ENCODE measurements around the gene DNAJB4. TPM values are rescaled to one million over a fixed set of nuclear protein-coding genes. Genes with fewer than 3 reads are reported as not detected.
"Not testable (repeated sequence)": the region's sequence is repeated elsewhere in the genome, so short reads cannot be mapped to it uniquely, and the experiment has no call there.

Gene DNAJB4
- total RNA-seq, 1 donor from 2014 or later, result 12.5 TPM

- H3K9me3 Mint-ChIP-seq; DNase-seq (ENCODE audit: low spot score); H3K4me3 Mint-ChIP-seq (ENCODE audit: low read depth); H3K27ac Mint-ChIP-seq; H3K27me3 Mint-ChIP-seq (ENCODE audit: low read depth); H3K36me3 Mint-ChIP-seq (ENCODE audit: low read depth): not testable (repeated sequence)
- H3K4me1 Mint-ChIP-seq (ENCODE audit: low read depth), result peaks cover 16% of the 10 kb centered on the region
- intact Hi-C loops (cut with micrococcal nuclease), result loop anchor here (10.0 kb wide), 1 partner anchor 624 kb away; the partner anchor contains the start of gene IFI44L
Observed at GRCh38 chr1:78000536-78000935, 4.2 kb upstream of the DNAJB4 start.

DNA sequence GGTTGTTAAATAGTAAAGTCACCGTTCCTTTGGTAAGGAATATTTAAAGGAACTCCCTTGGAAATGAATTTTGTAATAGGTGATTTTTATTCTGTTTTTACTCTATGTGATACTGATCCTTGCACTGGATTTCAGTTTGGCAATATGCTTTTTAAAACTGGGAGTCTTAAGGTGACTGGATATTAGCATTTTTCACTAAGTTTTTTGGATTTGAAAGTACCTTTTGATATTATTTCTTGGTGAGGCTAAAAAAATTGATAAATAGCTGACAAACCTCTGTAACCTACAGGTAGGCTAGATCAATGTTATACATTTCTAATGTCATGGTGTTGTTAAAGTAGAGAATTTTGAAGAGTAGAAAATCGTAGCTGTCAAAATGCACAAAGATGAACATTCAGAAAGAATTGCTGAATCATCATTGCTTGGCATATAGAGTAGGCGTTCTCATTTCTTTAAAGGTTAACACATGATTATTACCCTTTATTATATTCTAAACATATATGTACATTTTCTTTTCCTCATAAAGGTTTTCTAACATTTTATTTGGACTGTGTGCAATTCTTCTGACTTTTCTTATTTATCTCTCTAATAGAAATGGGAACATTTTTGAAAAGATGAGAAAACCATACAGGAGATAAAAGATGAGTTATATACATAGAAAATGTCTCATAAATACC is 1.5 kb upstream of the DNAJB4 start:
- peaks cover 27% of the 10 kb centered on the region for H3K4me1 Mint-ChIP-seq (ENCODE audit: low read depth)
- H3K27me3 Mint-ChIP-seq (ENCODE audit: low read depth), result no peaks in the 10 kb centered on the region
- H3K4me3 Mint-ChIP-seq (ENCODE audit: low read depth), result peak overlapping the region; percentile 14
- intact Hi-C loops (cut with micrococcal nuclease), result loop anchor here (10.0 kb wide), 1 partner anchor 622 kb away; the partner anchor contains the start of gene IFI44L
- H3K27ac Mint-ChIP-seq, result no peak overlapping the region
- H3K36me3 Mint-ChIP-seq (ENCODE audit: low read depth), result peaks cover under 1% of the 10 kb centered on the region
- H3K9me3 Mint-ChIP-seq, result no peaks in the 10 kb centered on the region
- DNase-seq (ENCODE audit: low spot score), result no peak

DNA sequence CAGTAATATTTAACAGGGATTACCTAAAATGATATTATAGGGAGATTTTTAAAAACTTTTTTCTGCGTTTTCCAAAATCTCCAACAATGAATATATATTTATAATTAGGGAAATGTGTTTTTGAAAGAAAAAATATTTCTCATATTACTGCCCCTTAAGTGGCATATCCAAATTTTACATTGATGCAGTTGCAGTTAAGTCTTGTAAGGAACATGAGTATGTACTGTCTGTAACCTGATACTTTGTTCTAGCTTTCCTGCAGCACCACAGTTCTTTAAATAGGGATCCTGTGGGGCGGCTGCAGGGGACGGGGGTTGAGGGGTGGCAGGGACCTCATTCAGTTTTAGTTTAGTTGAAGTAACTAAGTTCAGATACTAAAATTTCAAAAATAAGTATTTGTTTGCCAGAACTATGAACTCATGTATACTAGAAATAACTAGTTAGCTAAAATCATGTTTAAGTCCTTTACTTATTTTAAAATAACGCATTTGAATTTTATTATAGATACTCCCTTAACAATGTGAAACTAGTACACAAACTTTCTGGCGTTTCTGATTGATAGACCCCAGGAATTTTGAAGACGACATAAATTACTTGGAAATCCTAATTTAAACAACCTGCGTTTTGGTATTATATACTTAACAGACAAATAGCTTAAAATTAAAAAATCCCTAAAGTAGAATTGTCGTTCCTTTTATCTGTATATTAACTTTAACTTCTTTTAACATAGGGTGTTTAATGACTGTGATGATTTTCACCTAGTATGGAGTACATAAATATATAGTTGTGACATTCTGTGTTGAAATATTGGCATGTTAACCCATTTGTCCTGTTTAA is 639 bp upstream of the DNAJB4 start:
- H3K27me3 Mint-ChIP-seq (ENCODE audit: low read depth), result no peaks in the 10 kb centered on the region
- intact Hi-C loops (cut with micrococcal nuclease), result loop anchor here (1.0 to 10.0 kb wide), 5 partner anchors 25 to 621 kb away; partner anchors contain the start of genes FUBP1, IFI44L and ZZZ3
- H3K9me3 Mint-ChIP-seq, result no peaks in the 10 kb centered on the region
- DNase-seq (ENCODE audit: low spot score), result peak; percentile 40
- peak overlapping the region; percentile 98 for H3K27ac Mint-ChIP-seq
- no peaks in the 10 kb centered on the region for H3K36me3 Mint-ChIP-seq (ENCODE audit: low read depth)
- peaks cover 30% of the 10 kb centered on the region for H3K4me1 Mint-ChIP-seq (ENCODE audit: low read depth)
- peak overlapping the region; percentile 94 for H3K4me3 Mint-ChIP-seq (ENCODE audit: low read depth)

DNA sequence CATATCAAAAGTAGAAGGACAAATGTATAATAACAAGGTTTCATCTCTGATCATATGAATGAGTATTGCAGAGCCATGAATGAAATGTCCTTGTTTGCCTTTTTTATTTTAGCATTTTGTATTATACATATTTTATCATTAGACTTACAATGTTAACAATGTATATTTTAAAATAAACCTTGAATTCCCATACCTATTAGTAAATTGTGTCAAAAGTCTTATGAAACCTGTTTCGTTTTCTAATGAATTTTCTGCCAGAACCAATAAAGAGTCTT is 646 bp downstream of the DNAJB4 start:
- H3K4me3 Mint-ChIP-seq (ENCODE audit: low read depth), result peak overlapping the region; percentile 94
- no peaks in the 10 kb centered on the region for H3K36me3 Mint-ChIP-seq (ENCODE audit: low read depth)
- H3K27ac Mint-ChIP-seq, result peak overlapping the region; percentile 98
- intact Hi-C loops (cut with micrococcal nuclease), result loop anchor here (2.0 to 10.0 kb wide), 4 partner anchors 35 to 619 kb away; partner anchors contain the start of genes IFI44L and ZZZ3
- H3K27me3 Mint-ChIP-seq (ENCODE audit: low read depth), result no peaks in the 10 kb centered on the region
- no peak for DNase-seq (ENCODE audit: low spot score)
- H3K4me1 Mint-ChIP-seq (ENCODE audit: low read depth), result peaks cover 35% of the 10 kb centered on the region
- H3K9me3 Mint-ChIP-seq, result no peaks in the 10 kb centered on the region

DNA sequence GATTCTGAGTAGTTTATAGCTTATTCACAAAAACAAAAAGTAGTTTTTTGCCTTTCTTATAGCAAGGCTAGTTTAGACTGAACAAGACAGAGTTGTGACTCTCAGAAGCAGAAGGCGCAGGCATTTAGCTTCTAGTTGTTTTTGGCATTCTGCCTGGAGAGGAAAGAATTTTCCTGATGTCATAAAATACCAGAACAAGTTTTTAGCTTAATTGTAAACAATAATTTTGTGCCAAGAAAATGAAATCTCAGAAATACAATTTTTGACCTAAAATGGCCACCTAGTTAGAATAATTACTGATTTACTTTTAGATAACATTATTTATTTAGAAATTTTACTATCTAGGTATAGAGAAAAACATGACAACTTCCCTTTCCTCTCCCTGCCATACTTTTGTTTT is 1.0 kb downstream of the DNAJB4 start:
- no peaks in the 10 kb centered on the region for H3K9me3 Mint-ChIP-seq

DNA sequence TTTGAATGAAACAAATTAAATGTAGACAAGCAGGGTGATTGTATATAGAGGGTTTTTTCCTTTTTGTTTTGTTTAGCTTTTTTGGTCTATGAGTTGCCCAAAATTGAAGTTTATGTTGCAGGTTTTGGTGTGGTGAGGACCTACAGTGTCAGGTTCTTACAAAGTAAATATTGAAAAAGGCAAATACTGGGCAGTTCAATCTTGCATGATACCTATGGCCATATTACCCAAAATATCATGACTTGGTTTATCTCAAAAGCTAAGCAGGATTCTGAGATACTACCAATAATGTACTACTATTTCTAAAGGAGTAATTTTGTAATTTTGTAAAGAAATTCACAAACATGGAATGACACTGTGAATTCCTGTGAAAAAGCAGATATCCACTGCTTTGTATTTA is 1.8 kb downstream of the DNAJB4 start:
- Mint-ChIP-seq H3K4me1 (ENCODE audit: low read depth) (peaks cover 36% of the 10 kb centered on the region), H3K27me3 (ENCODE audit: low read depth) (no peaks in the 10 kb centered on the region), H3K9me3 (no peaks in the 10 kb centered on the region), H3K27ac (no peak overlapping the region), H3K36me3 (ENCODE audit: low read depth) (no peaks in the 10 kb centered on the region), H3K4me3 (ENCODE audit: low read depth) (peak overlapping the region; percentile 94)
- intact Hi-C loops (cut with micrococcal nuclease), result loop anchor here (10.0 kb wide), 1 partner anchor 618 kb away; the partner anchor contains the start of gene IFI44L
- DNase-seq (ENCODE audit: low spot score), result no peak

More for the DNA sequence above, 1.0 kb downstream of the DNAJB4 start:
- Mint-ChIP-seq H3K27me3 (ENCODE audit: low read depth) (no peaks in the 10 kb centered on the region), H3K36me3 (ENCODE audit: low read depth) (no peaks in the 10 kb centered on the region), H3K4me3 (ENCODE audit: low read depth) (peak overlapping the region; percentile 94), H3K27ac (no peak overlapping the region), H3K4me1 (ENCODE audit: low read depth) (peaks cover 36% of the 10 kb centered on the region)
- no peak for DNase-seq (ENCODE audit: low spot score)
- intact Hi-C loops (cut with micrococcal nuclease), result loop anchor here (2.0 to 10.0 kb wide), 4 partner anchors 35 to 619 kb away; partner anchors contain the start of genes IFI44L and ZZZ3

- Mint-ChIP-seq H3K27me3 (ENCODE audit: low read depth) (no peaks in the 10 kb centered on the region), H3K4me1 (ENCODE audit: low read depth) (peaks cover 36% of the 10 kb centered on the region), H3K27ac (no peak overlapping the region), H3K9me3 (no peaks in the 10 kb centered on the region), H3K4me3 (ENCODE audit: low read depth) (no peak overlapping the region), H3K36me3 (ENCODE audit: low read depth) (peaks cover under 1% of the 10 kb centered on the region)
- intact Hi-C loops (cut with micrococcal nuclease), result loop anchor here (10.0 kb wide), 1 partner anchor 617 kb away; the partner anchor contains the start of gene IFI44L
- no peak for DNase-seq (ENCODE audit: low spot score)
Observed at GRCh38 chr1:78007677-78008341, 3.1 kb downstream of the DNAJB4 start.

- Mint-ChIP-seq H3K4me1 (ENCODE audit: low read depth) (peaks cover 29% of the 10 kb centered on the region), H3K9me3 (no peaks in the 10 kb centered on the region), H3K36me3 (ENCODE audit: low read depth) (peaks cover 8% of the 10 kb centered on the region), H3K4me3 (ENCODE audit: low read depth) (no peak overlapping the region), H3K27me3 (ENCODE audit: low read depth) (no peaks in the 10 kb centered on the region), H3K27ac (no peak overlapping the region)
- intact Hi-C loops (cut with micrococcal nuclease), result loop anchor here (10.0 kb wide), 1 partner anchor 616 kb away; the partner anchor contains the start of gene IFI44L
- no peak for DNase-seq (ENCODE audit: low spot score)
Observed at GRCh38 chr1:78009276-78009675, 4.5 kb downstream of the DNAJB4 start.

GRCh38 chr1:78009836-78010235 is 5.1 kb downstream of the DNAJB4 start:
- intact Hi-C loops (cut with micrococcal nuclease), result loop anchor here (10.0 kb wide), 1 partner anchor 615 kb away; the partner anchor contains the start of gene IFI44L
- H3K4me3 Mint-ChIP-seq (ENCODE audit: low read depth), result no peak overlapping the region
- peaks cover 11% of the 10 kb centered on the region for H3K36me3 Mint-ChIP-seq (ENCODE audit: low read depth)
- no peak overlapping the region for H3K27ac Mint-ChIP-seq
- no peak for DNase-seq (ENCODE audit: low spot score)
- H3K4me1 Mint-ChIP-seq (ENCODE audit: low read depth), result peaks cover 26% of the 10 kb centered on the region
- H3K27me3 Mint-ChIP-seq (ENCODE audit: low read depth), result no peaks in the 10 kb centered on the region
- H3K9me3 Mint-ChIP-seq, result no peaks in the 10 kb centered on the region

DNA sequence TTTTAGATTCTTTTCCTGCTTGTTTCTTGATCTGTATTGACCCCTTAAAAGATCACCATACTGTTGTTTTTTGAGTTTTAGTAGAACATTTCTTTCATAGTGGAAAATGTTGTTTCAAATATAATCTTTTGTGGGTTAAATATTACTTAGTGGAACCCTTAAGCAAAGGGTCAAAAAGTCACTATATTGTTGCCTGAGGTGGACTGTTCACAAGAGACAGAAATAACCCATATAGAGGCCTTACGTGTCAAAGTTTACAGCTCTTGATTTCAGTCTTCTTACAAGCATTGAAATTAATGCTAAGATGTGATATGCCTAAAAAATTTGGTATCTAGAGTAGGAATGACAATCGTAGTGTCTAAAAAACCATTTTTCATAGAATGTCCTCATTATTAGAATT is 6.3 kb downstream of the DNAJB4 start:
- Mint-ChIP-seq H3K9me3 (no peaks in the 10 kb centered on the region), H3K4me1 (ENCODE audit: low read depth) (peaks cover 22% of the 10 kb centered on the region), H3K27ac (no peak overlapping the region), H3K4me3 (ENCODE audit: low read depth) (no peak overlapping the region), H3K36me3 (ENCODE audit: low read depth) (peaks cover 15% of the 10 kb centered on the region), H3K27me3 (ENCODE audit: low read depth) (no peaks in the 10 kb centered on the region)
- intact Hi-C loops (cut with micrococcal nuclease), result no loop called here
- no peak for DNase-seq (ENCODE audit: low spot score)

- Mint-ChIP-seq H3K9me3 (no peaks in the 10 kb centered on the region), H3K4me1 (ENCODE audit: low read depth) (peaks cover 2% of the 10 kb centered on the region), H3K4me3 (ENCODE audit: low read depth) (no peak overlapping the region), H3K27ac (no peak overlapping the region), H3K36me3 (ENCODE audit: low read depth) (peaks cover 19% of the 10 kb centered on the region), H3K27me3 (ENCODE audit: low read depth) (no peaks in the 10 kb centered on the region)
- intact Hi-C loops (cut with micrococcal nuclease), result no loop called here
- DNase-seq (ENCODE audit: low spot score), result no peak
Observed at GRCh38 chr1:78015148-78015547, 10.4 kb downstream of the DNAJB4 start.

- no peaks in the 10 kb centered on the region for H3K4me1 Mint-ChIP-seq (ENCODE audit: low read depth)
- H3K27ac Mint-ChIP-seq, result no peak overlapping the region
- H3K36me3 Mint-ChIP-seq (ENCODE audit: low read depth), result peaks cover 13% of the 10 kb centered on the region
- no peaks in the 10 kb centered on the region for H3K27me3 Mint-ChIP-seq (ENCODE audit: low read depth)
- intact Hi-C loops (cut with micrococcal nuclease), result no loop called here
- H3K4me3 Mint-ChIP-seq (ENCODE audit: low read depth), result no peak overlapping the region
- DNase-seq (ENCODE audit: low spot score), result no peak
- H3K9me3 Mint-ChIP-seq, result no peaks in the 10 kb centered on the region
Observed at GRCh38 chr1:78019024-78019423, 14.3 kb downstream of the DNAJB4 start.

Data from activated T-helper 2 cell treated with anti-CD3 and anti-CD28 coated beads, Interferon-gamma antibody, Interleukin-2, Interleukin-4, amounts not matched to agents 10 μg/mL and 5 μg/mL and 100 μg/mL, durations not matched to agents 14 hours and 24 hours and 36 hours (primary cell).